H1 (cell line): ENCODE measurements around the gene KRTAP10-8. TPM values are rescaled to one million over a fixed set of nuclear protein-coding genes. Genes with fewer than 3 reads are reported as not detected.

Experiments used
- ASH2L ChIP-seq: fragments of 200-600, 300-600 bp; sonication (generic); IDR thresholded peaks from one replicate; pipeline ENCODE4 v1.7.1; 2017; ENCODE audit warnings: low read length
- CHD1 ChIP-seq: IDR thresholded peaks from 2 replicates; pipeline ENCODE4 v1.6.1; 2012; ENCODE audit warnings: low read depth, low read length, improper control_type of control experiment
- JUND ChIP-seq: IDR thresholded peaks from 2 replicates; pipeline ENCODE4 v1.6.1; 2011; ENCODE audit warnings: mild to moderate bottlenecking, improper control_type of control experiment, low read length
- KDM1A ChIP-seq: fragments of 200-600, 300-600 bp; sonication (generic); IDR thresholded peaks from 2 replicates; pipeline ENCODE4 v1.7.1; 2016; ENCODE audit warnings: mild to moderate bottlenecking, low read length, borderline replicate concordance
- polyA plus RNA-seq, 7 experiments: library from polyadenylated mRNA; depleted of rRNA in 3 of 7; stranded (reverse) in 5 of 7; unstranded in 2 of 7; fragments of >200 nt in 5 of 7; fragments of 200-250 nt in 2 of 7; gene quantifications; 1 replicate in 5 of 7; 2 replicates in 1 of 7; 4 replicates in 1 of 7; pipeline versions ENCODE4 v1.2.1 to v1.2.3, GENCODE V29; 2011 to 2013; ENCODE audit warnings: missing spikeins in 2 of 7, mixed read lengths in 2 of 7
- total RNA-seq: library from RNA; stranded (reverse); fragmentation: NEBNext Ultra II Directional; extraction: Animal tissue kit (Norgen Biotek cat#: 25700); gene quantifications from 2 replicates; pipeline ENCODE4 v1.2.1, GENCODE V29; 2021

Gene KRTAP10-8
- total and polyA plus RNA-seq, 2 of the 8 experiments (the other 6 are each of a cell fraction or from before 2014, with no cell fraction given), result not detected

GRCh38 chr21:44595524-44595923 is 16.4 kb upstream of the KRTAP10-8 start (continued):
- TF ChIP-seq KDM1A (no peak), CHD1 (no peak), ASH2L (no peak), JUND (no peak)
